Chondrocyte (in vitro differentiated cells): ENCODE data around the gene STMN1. TPM values are rescaled to one million over a fixed set of nuclear protein-coding genes. Genes with fewer than 3 reads are reported as not detected.

Experiments used
- DNase-seq: peaks from one replicate; pipeline ENCODE4 v3.0.0; 2021; ENCODE audit warnings: mixed read lengths, low spot score
- H3K27ac Mint-ChIP-seq: one replicate; pipeline ENCODE4 v1.8.0; 2021; ENCODE audit warnings: mild to moderate bottlenecking, moderate library complexity, mixed read lengths; ENCODE audit not compliant: unreplicated experiment
- H3K27me3 Mint-ChIP-seq: 2 replicates; pipeline ENCODE4 v1.8.0; 2021; ENCODE audit warnings: low read depth, mixed read lengths
- H3K36me3 Mint-ChIP-seq: 2 replicates; pipeline ENCODE4 v1.8.0; 2021; ENCODE audit warnings: low read depth, mixed read lengths
- H3K4me1 Mint-ChIP-seq: 2 replicates; pipeline ENCODE4 v1.8.0; 2021; ENCODE audit warnings: low read depth, mild to moderate bottlenecking, mixed read lengths
- H3K4me3 Mint-ChIP-seq: one replicate; pipeline ENCODE4 v1.8.0; 2021; ENCODE audit warnings: mild to moderate bottlenecking, moderate library complexity, mixed read lengths; ENCODE audit not compliant: unreplicated experiment
- H3K9me3 Mint-ChIP-seq: 2 replicates; pipeline ENCODE4 v1.8.0; 2021; ENCODE audit warnings: low read depth, mixed read lengths
- CTCF ChIP-seq: fragments of 200-600 bp; sonication (generic); IDR thresholded peaks from 2 replicates; pipeline ENCODE4 v1.5.0; 2021; ENCODE audit warnings: antibody characterized with exemption, mild to moderate bottlenecking, moderate library complexity
- total RNA-seq: library from RNA; stranded (reverse); gene quantifications from 3 replicates; pipeline ENCODE4 v1.2.1, GENCODE V29; 2021

STMN1 gene
- total RNA-seq, 1 donor from 2014 or later, result 152 TPM

- Mint-ChIP-seq H3K9me3 (no peaks in the 10 kb centered on the region), H3K4me3 (no peak overlapping the region), H3K27me3 (no peaks in the 10 kb centered on the region), H3K36me3 (no peaks in the 10 kb centered on the region), H3K27ac (no peak overlapping the region), H3K4me1 (peaks cover 25% of the 10 kb centered on the region)
- no peak for DNase-seq
- TF ChIP-seq CTCF, result no peak
Observed at GRCh38 chr1:25917996-25918395, 11.8 kb upstream of the STMN1 start.

- H3K9me3 Mint-ChIP-seq, result peaks cover 4% of the 10 kb centered on the region
- no peak for DNase-seq
- no peak overlapping the region for H3K27ac Mint-ChIP-seq
- no peaks in the 10 kb centered on the region for H3K36me3 Mint-ChIP-seq
- peaks cover 28% of the 10 kb centered on the region for H3K4me1 Mint-ChIP-seq
- H3K4me3 Mint-ChIP-seq, result no peak overlapping the region
- H3K27me3 Mint-ChIP-seq, result no peaks in the 10 kb centered on the region
- no peak for TF ChIP-seq CTCF
Observed at GRCh38 chr1:25916460-25916859, 10.2 kb upstream of the STMN1 start.

- no peak for TF ChIP-seq CTCF
- Mint-ChIP-seq H3K27ac (peak overlapping the region; percentile 8), H3K4me1 (peaks cover 28% of the 10 kb centered on the region), H3K9me3 (peaks cover 4% of the 10 kb centered on the region), H3K36me3 (no peaks in the 10 kb centered on the region), H3K4me3 (no peak overlapping the region), H3K27me3 (no peaks in the 10 kb centered on the region)
- DNase-seq, result no peak
Observed at GRCh38 chr1:25914074-25914995, 8.1 kb upstream of the STMN1 start.

GRCh38 chr1:25913206-25913605, 7.0 kb upstream of the STMN1 start:
- no peak for TF ChIP-seq CTCF
- no peak for DNase-seq
- Mint-ChIP-seq H3K9me3 (peaks cover 4% of the 10 kb centered on the region), H3K36me3 (no peaks in the 10 kb centered on the region), H3K27ac (no peak overlapping the region), H3K4me3 (no peak overlapping the region), H3K4me1 (peaks cover 27% of the 10 kb centered on the region), H3K27me3 (no peaks in the 10 kb centered on the region)

GRCh38 chr1:25912076-25912831, 6.0 kb upstream of the STMN1 start:
- Mint-ChIP-seq H3K27me3 (no peaks in the 10 kb centered on the region), H3K27ac (peak overlapping the region; percentile 86), H3K9me3 (peaks cover 4% of the 10 kb centered on the region), H3K4me3 (no peak overlapping the region), H3K4me1 (peaks cover 23% of the 10 kb centered on the region), H3K36me3 (no peaks in the 10 kb centered on the region)
- DNase-seq, result no peak
- TF ChIP-seq CTCF, result no peak
